GM12873 (cell line): ENCODE results near the gene PABPN1L.

Experiments
- CTCF ChIP-seq: IDR thresholded peaks from 2 replicates; pipeline ENCODE4 v1.5.1; 2012; ENCODE audit warnings: low read depth, mild to moderate bottlenecking, moderate library complexity, low read length, control low read depth; ENCODE audit not compliant: insufficient read depth; ENCODE audit errors: missing control alignments

The PABPN1L gene

GRCh38 chr16:88827727-88828126 is 38.7 kb downstream of the PABPN1L start:
- TF ChIP-seq CTCF, result no peak

- TF ChIP-seq CTCF, result no peak
Observed at GRCh38 chr16:88826070-88826840, 40.2 kb downstream of the PABPN1L start.

GRCh38 chr16:88825146-88825545 is 41.3 kb downstream of the PABPN1L start:
- TF ChIP-seq CTCF, result no peak

- no peak for TF ChIP-seq CTCF
Observed at GRCh38 chr16:88824256-88825077, 42.0 kb downstream of the PABPN1L start.

GRCh38 chr16:88822281-88823040 is 44.0 kb downstream of the PABPN1L start:
- TF ChIP-seq CTCF, result no peak

- no peak for TF ChIP-seq CTCF
Observed at GRCh38 chr16:88821168-88821850, 45.2 kb downstream of the PABPN1L start.
